ENCODE data around the gene RAB33A. TPM values are rescaled to one million over a fixed set of nuclear protein-coding genes. Genes with fewer than 3 reads are reported as not detected.

The RAB33A gene
- total RNA-seq, result 0.32 TPM

- intact Hi-C loops (cut with DNase I), result loop anchor here (5.0 kb wide), 3 partner anchors 89 to 239 kb away; no protein-coding TSS in a partner anchor
- TF ChIP-seq CTCF (IDR thresholded peaks at IDR 0.05), result no peak
- Histone ChIP-seq H3K4me1 (peaks cover 0 to 5% of the 10 kb centered on the region in 2 donors), H3K27me3 (no peaks in the 10 kb centered on the region), H3K27ac (peak within 1 kb of the TSS; percentile 58 to 89), H3K4me3 (peak within 1 kb of the TSS; percentile 50 to 58), H3K36me3 (no peaks in the 10 kb centered on the region), H3K9me3 (no peaks in the 10 kb centered on the region)
- DNase-seq (ENCODE audit: low spot score in 2 of 2), result no peak
These were observed at the start of gene RAB33A for GRCh38 chrX:130171446-130172126. RAB33A (plus strand) TSS chrX:130171962; CDS start chrX:130172063, 101 bp downstream.

- Histone ChIP-seq H3K9me3 (no peaks in the 10 kb centered on the region), H3K4me3 (no peak overlapping the region), H3K27ac (peak overlapping the region; percentile 67 to 72), H3K4me1 (peaks cover 0 to 3% of the 10 kb centered on the region in 2 donors), H3K27me3 (no peaks in the 10 kb centered on the region), H3K36me3 (no peaks in the 10 kb centered on the region)
- DNase-seq (ENCODE audit: low spot score in 2 of 2), result no peak
- intact Hi-C loops (cut with DNase I), result loop anchor here (2.0 to 5.0 kb wide), 2 partner anchors 16 to 197 kb away; no protein-coding TSS in a partner anchor
- no peak for TF ChIP-seq CTCF (IDR thresholded peaks at IDR 0.05)
These were observed 47.2 kb upstream of the RAB33A start for GRCh38 chrX:130124577-130124976.

GRCh38 chrX:130125091-130125874 is 46.5 kb upstream of the RAB33A start:
- intact Hi-C loops (cut with DNase I), result loop anchor here (2.0 kb wide), 1 partner anchor 16 kb away; no protein-coding TSS in a partner anchor
- Histone ChIP-seq H3K9me3 (no peaks in the 10 kb centered on the region), H3K4me1 (peaks cover 0 to 3% of the 10 kb centered on the region in 2 donors), H3K36me3 (peaks cover 0 to 3% of the 10 kb centered on the region in 2 donors), H3K4me3 (no peak overlapping the region), H3K27me3 (no peaks in the 10 kb centered on the region), H3K27ac (peak overlapping the region; percentile 67 to 72)
- no peak for TF ChIP-seq CTCF (IDR thresholded peaks at IDR 0.05)
- DNase-seq (ENCODE audit: low spot score in 2 of 2), result peak; percentile 45 to 83

GRCh38 chrX:130130990-130131389 is 40.8 kb upstream of the RAB33A start:
- Histone ChIP-seq H3K27me3 (no peaks in the 10 kb centered on the region), H3K4me3 (no peak overlapping the region), H3K9me3 (no peaks in the 10 kb centered on the region), H3K36me3 (peaks cover 3% of the 10 kb centered on the region in 2 donors), H3K4me1 (no peaks in the 10 kb centered on the region), H3K27ac (no peak overlapping the region)
- intact Hi-C loops (cut with DNase I), result no loop called here
- DNase-seq (ENCODE audit: low spot score in 2 of 2), result no peak
- no peak for TF ChIP-seq CTCF (IDR thresholded peaks at IDR 0.05)

- no peak for TF ChIP-seq CTCF (IDR thresholded peaks at IDR 0.05)
- no peak for DNase-seq (ENCODE audit: low spot score in 2 of 2)
- intact Hi-C loops (cut with DNase I), result no loop called here
- no peaks in the 10 kb centered on the region for H3K4me1 ChIP-seq
- H3K9me3 ChIP-seq, result no peaks in the 10 kb centered on the region
- peaks cover 7 to 14% of the 10 kb centered on the region in 2 donors for H3K36me3 ChIP-seq
- no peak overlapping the region for H3K4me3 ChIP-seq
- no peaks in the 10 kb centered on the region for H3K27me3 ChIP-seq
- H3K27ac ChIP-seq, result no peak overlapping the region
These were observed 35.3 kb upstream of the RAB33A start for GRCh38 chrX:130136496-130136895.
